Measurements from ENCODE around the gene SLC24A1. TPM values are rescaled to one million over a fixed set of nuclear protein-coding genes. Genes with fewer than 3 reads are reported as not detected.

The SLC24A1 gene
- total RNA-seq, 1 experiment from 2014 or later = 13.0 TPM

GRCh38 chr15:65603134-65603533 lies 18.6 kb upstream of the SLC24A1 start:
- no TSS peak for BruUV-seq (replicated peaks)
- ATAC-seq = no peak
- Histone ChIP-seq H3K27me3 (ENCODE audit: control insufficient read depth, insufficient read depth, low read length) (no peaks in the 10 kb centered on the region), H3K27ac (ENCODE audit: low read length) (no peak overlapping the region), H3K4me1 (ENCODE audit: control insufficient read depth, insufficient read depth, low read length) (no peaks in the 10 kb centered on the region), H3K4me3 (ENCODE audit: low read depth in 2 of 2, low read length in 2 of 2) (no peak overlapping the region), H3K36me3 (ENCODE audit: control insufficient read depth, insufficient read depth, low read length) (peaks cover 10% of the 10 kb centered on the region), H3K9me3 (ENCODE audit: control insufficient read depth, insufficient read depth, low read depth, low read length) (no peaks in the 10 kb centered on the region)
- intact Hi-C loops (cut with micrococcal nuclease; ENCODE audit: unreplicated experiment) (no loop called here), in situ Hi-C loops (cut with HindIII; ENCODE audit: low pct_unique_long_range_greater_than_20kb, low sequenced_read_pairs) (no loop called here)
- POLR2A ChIA-PET = no interaction called here
- DNase-seq (ENCODE audit: low read depth, low spot score) = no peak
- CTCF ChIA-PET = interaction anchor here (0.6 kb wide), 1 partner anchor 88 kb away, joined by 4 read pairs; no protein-coding TSS in a partner anchor
- TF ChIP-seq REST (IDR thresholded peaks at IDR 0.05; ENCODE audit: insufficient read depth in 1 of 2, low read depth in 2 of 2, low read length in 1 of 2) (no peak), CTCF (IDR thresholded peaks at IDR 0.05) (no peak), POLR2AphosphoS5 (IDR thresholded peaks at IDR 0.05; ENCODE audit: low read depth, low read length) (no peak), TCF7L2 (IDR thresholded peaks at IDR 0.05; ENCODE audit: low read depth, low read length) (no peak), SIN3A (IDR thresholded peaks at IDR 0.05; ENCODE audit: borderline replicate concordance, insufficient read depth, low read depth, low read length) (no peak)

GRCh38 chr15:65603559-65603958 lies 18.2 kb upstream of the SLC24A1 start:
- CTCF ChIA-PET = interaction anchor here (0.6 kb wide), 1 partner anchor 89 kb away, joined by 4 read pairs; no protein-coding TSS in a partner anchor
- Histone ChIP-seq H3K9me3 (ENCODE audit: control insufficient read depth, insufficient read depth, low read depth, low read length) (no peaks in the 10 kb centered on the region), H3K27ac (ENCODE audit: low read length) (no peak overlapping the region), H3K27me3 (ENCODE audit: control insufficient read depth, insufficient read depth, low read length) (no peaks in the 10 kb centered on the region), H3K4me1 (ENCODE audit: control insufficient read depth, insufficient read depth, low read length) (no peaks in the 10 kb centered on the region), H3K4me3 (ENCODE audit: low read depth in 2 of 2, low read length in 2 of 2) (no peak overlapping the region), H3K36me3 (ENCODE audit: control insufficient read depth, insufficient read depth, low read length) (peaks cover 6% of the 10 kb centered on the region)
- POLR2A ChIA-PET = no interaction called here
- in situ Hi-C loops (cut with HindIII; ENCODE audit: low pct_unique_long_range_greater_than_20kb, low sequenced_read_pairs) = no loop called here
- intact Hi-C loops (cut with micrococcal nuclease; ENCODE audit: unreplicated experiment) = no loop called here
- no peak for ATAC-seq
- DNase-seq (ENCODE audit: low read depth, low spot score) = no peak
- TF ChIP-seq TCF7L2 (IDR thresholded peaks at IDR 0.05; ENCODE audit: low read depth, low read length) = no peak
- TF ChIP-seq REST (IDR thresholded peaks at IDR 0.05; ENCODE audit: insufficient read depth in 1 of 2, low read depth in 2 of 2, low read length in 1 of 2) = no peak
- no peak for TF ChIP-seq SIN3A (IDR thresholded peaks at IDR 0.05; ENCODE audit: borderline replicate concordance, insufficient read depth, low read depth, low read length)
- no peak for TF ChIP-seq CTCF (IDR thresholded peaks at IDR 0.05)
- TF ChIP-seq POLR2AphosphoS5 (IDR thresholded peaks at IDR 0.05; ENCODE audit: low read depth, low read length) = no peak
- BruUV-seq (replicated peaks) = no TSS peak

Measured in Panc1 (cell line).